Neuronal stem cell (in vitro differentiated cells): ENCODE measurements around the gene PNMT.

Experiments used
- DNase-seq: peaks from one replicate; pipeline ENCODE4 v3.0.0-alpha.2; 2013; ENCODE audit warnings: low spot score
- H2AFZ ChIP-seq: one replicate; pipeline ENCODE4 v1.6.1; 2013; ENCODE audit warnings: mild to moderate bottlenecking, low read length, inconsistent platforms
- H2AK5ac ChIP-seq: 2 replicates; pipeline ENCODE4 v1.6.1; 2013; ENCODE audit warnings: low read depth, mild to moderate bottlenecking, inconsistent platforms, low read length, moderate library complexity, mixed read lengths
- H2BK120ac ChIP-seq: 2 replicates; pipeline ENCODE4 v1.6.1; 2013; ENCODE audit warnings: low read depth, mild to moderate bottlenecking, inconsistent platforms, low read length, moderate library complexity, mixed read lengths
- H2BK12ac ChIP-seq: one replicate; pipeline ENCODE4 v1.6.1; 2013; ENCODE audit warnings: low read length, inconsistent platforms
- H2BK15ac ChIP-seq: 2 replicates; pipeline ENCODE4 v1.6.1; 2013; ENCODE audit warnings: mild to moderate bottlenecking, low read length, inconsistent platforms, mixed read lengths
- H2BK5ac ChIP-seq: one replicate; pipeline ENCODE4 v1.6.1; 2013; ENCODE audit warnings: inconsistent platforms, mild to moderate bottlenecking, low read length, moderate library complexity
- H3K14ac ChIP-seq: one replicate; pipeline ENCODE4 v1.6.1; 2013; ENCODE audit warnings: low read length, inconsistent platforms
- H3K18ac ChIP-seq: 2 replicates; pipeline ENCODE4 v1.6.1; 2013; ENCODE audit warnings: low read length, inconsistent platforms
- H3K23ac ChIP-seq: 2 replicates; pipeline ENCODE4 v1.6.1; 2013; ENCODE audit warnings: low read depth, mild to moderate bottlenecking, mixed read lengths, low read length, inconsistent platforms; ENCODE audit not compliant: poor library complexity
- H3K27ac ChIP-seq: replicated peaks from 3 replicates; pipeline ENCODE4 v1.5.1; 2013; ENCODE audit warnings: low read length, inconsistent platforms
- H3K27me3 ChIP-seq, 3 experiments: 2 replicates each; pipeline ENCODE4 v1.6.1; 2013; ENCODE audit warnings: low read length in 3 of 3, mild to moderate bottlenecking in 2 of 3, inconsistent platforms in 1 of 3, low read depth in 1 of 3, mixed read lengths in 1 of 3, moderate library complexity in 1 of 3; ENCODE audit not compliant: control insufficient read depth in 3 of 3, insufficient read depth in 3 of 3
- H3K36me3 ChIP-seq, 2 donors: replicated peaks in 1 of 2; 2 replicates each; pipeline ENCODE4 v1.6.1; 2013; ENCODE audit warnings: low read length in 2 of 2; ENCODE audit not compliant: control insufficient read depth in 2 of 2, insufficient read depth in 2 of 2
- H3K4ac ChIP-seq: 2 replicates; pipeline ENCODE4 v1.6.1; 2013; ENCODE audit warnings: inconsistent platforms, mild to moderate bottlenecking, low read length, moderate library complexity
- H3K4me1 ChIP-seq, 2 donors: 1 replicate in 1 of 2; 2 replicates in 1 of 2; pipeline ENCODE4 v1.6.1; 2013; ENCODE audit warnings: low read length in 2 of 2, low read depth in 1 of 2; ENCODE audit not compliant: control insufficient read depth in 2 of 2, insufficient read depth in 1 of 2
- H3K4me2 ChIP-seq: one replicate; pipeline ENCODE4 v1.6.1; 2013; ENCODE audit warnings: mild to moderate bottlenecking, low read length, inconsistent platforms; ENCODE audit not compliant: insufficient read depth, poor library complexity, severe bottlenecking
- H3K4me3 ChIP-seq, 2 donors: 2 replicates each; pipeline ENCODE4 v1.5.1; 2013; ENCODE audit warnings: low read length in 2 of 2, mild to moderate bottlenecking in 2 of 2, inconsistent platforms in 1 of 2, moderate library complexity in 1 of 2
- H3K79me1 ChIP-seq: one replicate; pipeline ENCODE4 v1.6.1; 2013; ENCODE audit warnings: low read depth, mild to moderate bottlenecking, inconsistent platforms, low read length, moderate library complexity
- H3K9ac ChIP-seq: one replicate; pipeline ENCODE4 v1.6.1; 2013; ENCODE audit warnings: mild to moderate bottlenecking, low read depth, low read length, inconsistent platforms; ENCODE audit not compliant: poor library complexity
- H3K9me3 ChIP-seq, 2 donors: replicated peaks in 1 of 2; 2 replicates each; pipeline versions ENCODE3 to v1.6.1; 2013; ENCODE audit warnings: low read length in 2 of 2, mild to moderate bottlenecking in 2 of 2, inconsistent platforms in 1 of 2, low read depth in 1 of 2, mixed read lengths in 1 of 2, moderate library complexity in 1 of 2; ENCODE audit not compliant: control insufficient read depth in 2 of 2, insufficient read depth in 1 of 2
- H4K8ac ChIP-seq: one replicate; pipeline ENCODE4 v1.6.1; 2013; ENCODE audit warnings: low read depth, mild to moderate bottlenecking, inconsistent platforms, low read length, moderate library complexity
- H4K91ac ChIP-seq: one replicate; pipeline ENCODE4 v1.6.1; 2013; ENCODE audit warnings: low read length, low read depth, mild to moderate bottlenecking, inconsistent platforms; ENCODE audit not compliant: poor library complexity
- WGBS, 2 donors: extraction: QIAGEN DNeasy Blood & Tissue Kit; methylation state at CpG; one replicate each; pipeline ENCODE4 v1.1.7; 2013; ENCODE audit warnings: missing lambda C conversion rate in 2 of 2, mixed read lengths in 1 of 2; ENCODE audit not compliant: insufficient read length in 2 of 2, insufficient replicate concordance in 1 of 2; ENCODE audit errors: extremely low coverage in 2 of 2; 5-methylcytosine and 5-hydroxymethylcytosine counted together

Gene PNMT

DNA sequence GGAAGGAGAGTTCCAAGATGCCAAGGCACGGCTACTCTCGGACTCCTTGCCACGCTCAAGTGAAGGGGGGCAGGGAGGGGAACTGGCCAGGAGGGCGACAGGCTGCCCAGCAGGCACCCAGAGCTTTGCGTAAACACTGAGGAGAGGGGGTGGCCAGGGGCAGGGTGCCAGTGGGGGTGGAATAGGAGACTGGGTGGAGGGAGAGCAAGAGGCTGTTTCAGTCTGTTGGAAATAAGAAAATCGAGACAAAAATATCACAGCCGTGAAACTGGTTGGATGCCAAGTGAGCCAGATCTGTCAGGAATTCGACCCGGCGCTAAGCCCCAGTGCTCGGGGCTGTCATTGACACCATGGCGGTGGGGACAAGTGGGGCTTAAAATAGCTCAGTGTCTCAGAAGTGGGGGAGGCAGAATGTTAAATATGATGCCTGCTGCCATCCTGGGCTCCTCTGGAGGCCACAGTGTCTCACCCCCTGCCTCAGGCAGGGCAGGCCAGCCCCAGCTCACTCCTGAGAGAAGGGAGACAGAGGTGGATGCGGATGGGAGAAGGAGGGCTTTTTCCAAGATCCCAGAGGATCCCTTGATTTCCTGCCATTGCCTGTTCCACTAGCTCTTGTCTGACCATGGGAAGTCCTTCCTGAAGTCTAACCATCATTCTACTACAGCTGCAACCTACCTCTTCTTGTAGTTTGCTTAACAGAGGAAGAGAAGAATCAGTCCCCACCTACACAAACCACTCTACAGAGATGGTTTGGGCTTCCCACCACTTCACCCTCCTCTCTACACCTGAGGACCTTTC lies 9.5 kb downstream of the PNMT start:
- Histone ChIP-seq H2BK120ac (no peak overlapping the region), H2BK5ac (no peak overlapping the region), H2AK5ac (no peak overlapping the region), H4K91ac (no peak overlapping the region), H3K4me3 (peak overlapping the region in 1 of 2 donors; percentile 12), H3K14ac (no peak overlapping the region), H3K9me3 (no peaks in the 10 kb centered on the region), H3K9ac (peak overlapping the region; percentile 38), H3K27ac (no peak overlapping the region), H3K4me1 (no peaks in the 10 kb centered on the region), H3K4ac (no peak overlapping the region), H3K18ac (no peak overlapping the region), H3K4me2 (no peak overlapping the region), H3K79me1 (no peaks in the 10 kb centered on the region), H3K27me3 (no peaks in the 10 kb centered on the region), H3K23ac (no peak overlapping the region), H4K8ac (no peak overlapping the region), H3K36me3 (peaks cover 4 to 12% of the 10 kb centered on the region in 2 donors), H2BK12ac (no peak overlapping the region), H2BK15ac (no peak overlapping the region), H2AFZ (no peak overlapping the region)
- WGBS, 2 donors = no CpG with 5 or more reads among the region's 13 CpGs
- DNase-seq = no peak

- Histone ChIP-seq H3K23ac (no peak overlapping the region), H3K4ac (no peak overlapping the region), H3K27me3 (no peaks in the 10 kb centered on the region), H3K18ac (no peak overlapping the region), H2BK15ac (no peak overlapping the region), H2AFZ (no peak overlapping the region), H2BK120ac (no peak overlapping the region), H3K9ac (no peak overlapping the region), H3K9me3 (no peaks in the 10 kb centered on the region), H2BK5ac (no peak overlapping the region), H3K36me3 (peaks cover 4 to 15% of the 10 kb centered on the region in 2 donors), H3K4me3 (no peak overlapping the region), H3K14ac (no peak overlapping the region), H2AK5ac (no peak overlapping the region), H3K4me1 (no peaks in the 10 kb centered on the region), H4K91ac (no peak overlapping the region), H4K8ac (no peak overlapping the region), H3K79me1 (no peaks in the 10 kb centered on the region), H3K4me2 (no peak overlapping the region), H3K27ac (no peak overlapping the region), H2BK12ac (no peak overlapping the region)
- no CpG with 5 or more reads among the region's 13 CpGs for WGBS, 2 donors
- no peak for DNase-seq
These were observed 10.3 kb downstream of the PNMT start for GRCh38 chr17:39678340-39679116.

DNA sequence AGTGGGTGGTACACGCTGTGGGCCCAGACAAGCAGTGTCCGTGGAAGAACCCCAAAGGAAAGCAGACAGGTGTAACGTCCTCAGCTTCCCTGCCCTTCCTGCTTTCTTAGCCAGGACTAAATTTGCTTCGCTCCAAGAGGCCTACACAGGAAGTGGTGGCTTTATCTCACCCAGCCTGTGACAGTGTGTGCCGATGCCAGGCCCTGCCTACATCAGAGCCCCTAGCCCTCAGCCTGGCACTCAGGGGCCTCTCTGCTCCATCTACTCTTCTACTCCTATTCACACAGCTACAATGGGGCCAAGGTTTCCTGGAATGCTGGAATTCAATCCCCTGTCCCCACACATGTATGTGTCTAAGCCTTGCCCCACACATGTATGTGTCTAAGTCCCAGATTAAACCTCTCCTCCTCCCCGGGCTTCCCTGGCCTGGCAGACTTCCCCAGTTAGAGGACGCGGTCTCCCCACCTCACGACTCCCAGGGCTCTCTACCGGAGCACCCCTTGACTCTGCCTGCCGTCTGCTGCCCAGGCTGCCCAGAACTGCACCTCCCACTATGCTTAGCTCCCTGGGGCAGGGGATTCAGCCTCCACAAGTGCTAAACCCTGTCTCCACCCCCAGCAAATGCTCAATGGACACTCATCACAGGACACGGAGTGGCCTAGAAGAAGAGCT lies 11.4 kb downstream of the PNMT start:
- Histone ChIP-seq H3K23ac (no peak overlapping the region), H3K27ac (no peak overlapping the region), H3K36me3 (peaks cover 8 to 20% of the 10 kb centered on the region in 2 donors), H3K79me1 (no peaks in the 10 kb centered on the region), H3K18ac (no peak overlapping the region), H2AK5ac (no peak overlapping the region), H2BK120ac (no peak overlapping the region), H2AFZ (no peak overlapping the region), H2BK12ac (no peak overlapping the region), H3K4ac (no peak overlapping the region), H3K9ac (no peak overlapping the region), H2BK5ac (no peak overlapping the region), H3K4me1 (no peaks in the 10 kb centered on the region), H3K14ac (no peak overlapping the region), H3K4me2 (no peak overlapping the region), H3K27me3 (no peaks in the 10 kb centered on the region), H4K8ac (no peak overlapping the region), H4K91ac (no peak overlapping the region), H3K9me3 (no peaks in the 10 kb centered on the region), H2BK15ac (no peak overlapping the region), H3K4me3 (no peak overlapping the region)
- no CpG with 5 or more reads among the region's 12 CpGs for WGBS, 2 donors
- no peak for DNase-seq
